ENCODE measurements around the gene TRIM44. TPM values are rescaled to one million over a fixed set of nuclear protein-coding genes. Genes with fewer than 3 reads are reported as not detected.

Gene TRIM44
- total RNA-seq, 4 donors from 2014 or later: 27.4 to 73.4 (median 53.7) TPM

DNA sequence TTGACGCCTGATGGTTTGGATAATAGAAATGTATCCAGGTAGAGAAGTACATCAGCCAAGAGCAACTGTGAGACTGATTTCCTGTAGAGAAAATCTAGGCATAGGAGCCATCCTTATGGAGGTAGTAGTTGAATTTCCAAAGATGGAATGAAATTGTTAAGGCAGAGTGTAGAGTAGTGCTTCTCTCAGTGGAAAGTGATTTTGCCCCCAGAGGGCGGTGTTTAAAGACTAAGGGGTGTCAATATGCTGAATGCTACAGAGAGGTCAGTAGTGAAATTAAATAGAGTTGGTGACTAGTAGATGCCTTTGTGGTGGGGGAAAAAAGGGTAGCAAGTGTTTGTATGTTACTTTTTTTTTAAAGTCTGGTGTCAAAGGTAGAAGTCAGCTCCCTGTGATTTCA lies 54.5 kb downstream of the TRIM44 start:
- H3K4me3 ChIP-seq: no peak overlapping the region
- no peak for DNase-seq (ENCODE audit: extremely low spot score)
- peaks cover 10 to 26% (median 13%) of the 10 kb centered on the region in 4 donors for H3K4me1 ChIP-seq
- intact Hi-C loops (cut with DNase I): no loop called here
- no peaks in the 10 kb centered on the region for H3K27me3 ChIP-seq
- no peak overlapping the region for H3K27ac ChIP-seq (replicated peaks in 1 of 4)
- no peaks in the 10 kb centered on the region for H3K36me3 ChIP-seq
- 96% methylated on average over 2 of the region's 2 CpGs for WGBS
- TF ChIP-seq POLR2A (IDR thresholded peaks at IDR 0.05; ENCODE audit: low read depth): no peak
- TF ChIP-seq, protein P1, sequence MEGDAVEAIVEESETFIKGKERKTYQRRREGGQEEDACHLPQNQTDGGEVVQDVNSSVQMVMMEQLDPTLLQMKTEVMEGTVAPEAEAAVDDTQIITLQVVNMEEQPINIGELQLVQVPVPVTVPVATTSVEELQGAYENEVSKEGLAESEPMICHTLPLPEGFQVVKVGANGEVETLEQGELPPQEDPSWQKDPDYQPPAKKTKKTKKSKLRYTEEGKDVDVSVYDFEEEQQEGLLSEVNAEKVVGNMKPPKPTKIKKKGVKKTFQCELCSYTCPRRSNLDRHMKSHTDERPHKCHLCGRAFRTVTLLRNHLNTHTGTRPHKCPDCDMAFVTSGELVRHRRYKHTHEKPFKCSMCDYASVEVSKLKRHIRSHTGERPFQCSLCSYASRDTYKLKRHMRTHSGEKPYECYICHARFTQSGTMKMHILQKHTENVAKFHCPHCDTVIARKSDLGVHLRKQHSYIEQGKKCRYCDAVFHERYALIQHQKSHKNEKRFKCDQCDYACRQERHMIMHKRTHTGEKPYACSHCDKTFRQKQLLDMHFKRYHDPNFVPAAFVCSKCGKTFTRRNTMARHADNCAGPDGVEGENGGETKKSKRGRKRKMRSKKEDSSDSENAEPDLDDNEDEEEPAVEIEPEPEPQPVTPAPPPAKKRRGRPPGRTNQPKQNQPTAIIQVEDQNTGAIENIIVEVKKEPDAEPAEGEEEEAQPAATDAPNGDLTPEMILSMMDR (IDR thresholded peaks at IDR 0.05): no peak
- TF ChIP-seq EP300 (IDR thresholded peaks at IDR 0.05): no peak
- no peak for TF ChIP-seq POLR2AphosphoS5 (IDR thresholded peaks at IDR 0.05)
- H3K9me3 ChIP-seq: no peaks in the 10 kb centered on the region

DNA sequence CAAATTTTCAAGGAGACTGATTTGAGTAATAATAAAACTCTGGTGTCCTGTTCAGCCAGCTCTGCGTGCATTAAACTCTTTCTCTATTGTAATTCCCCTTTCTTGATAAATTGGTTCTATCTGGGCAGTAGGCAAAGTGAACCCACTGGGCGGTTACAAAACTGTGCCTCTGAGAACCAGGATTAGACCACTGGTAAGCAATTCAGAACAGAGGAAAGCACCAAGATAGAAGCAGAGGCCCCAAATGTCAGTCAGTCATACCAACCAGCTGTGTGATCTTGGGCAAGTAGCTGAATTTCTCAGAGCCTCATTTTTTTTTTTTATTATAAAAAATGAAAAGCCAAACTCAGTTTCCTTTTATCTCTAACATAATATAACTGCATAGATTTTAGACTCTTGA lies 54.9 kb downstream of the TRIM44 start:
- H3K27me3 ChIP-seq: no peaks in the 10 kb centered on the region
- peaks cover 10 to 30% (median 15%) of the 10 kb centered on the region in 4 donors for H3K4me1 ChIP-seq
- no peak overlapping the region for H3K4me3 ChIP-seq
- DNase-seq (ENCODE audit: extremely low spot score): no peak
- no peaks in the 10 kb centered on the region for H3K36me3 ChIP-seq
- TF ChIP-seq, protein P1 (IDR thresholded peaks at IDR 0.05): no peak
- TF ChIP-seq POLR2AphosphoS5 (IDR thresholded peaks at IDR 0.05) (no peak), POLR2A (IDR thresholded peaks at IDR 0.05; ENCODE audit: low read depth) (no peak), EP300 (IDR thresholded peaks at IDR 0.05) (no peak)
- no peaks in the 10 kb centered on the region for H3K9me3 ChIP-seq
- WGBS: 97% methylated on average over 2 of the region's 2 CpGs
- intact Hi-C loops (cut with DNase I): no loop called here
- no peak overlapping the region for H3K27ac ChIP-seq (replicated peaks in 1 of 4)

DNA sequence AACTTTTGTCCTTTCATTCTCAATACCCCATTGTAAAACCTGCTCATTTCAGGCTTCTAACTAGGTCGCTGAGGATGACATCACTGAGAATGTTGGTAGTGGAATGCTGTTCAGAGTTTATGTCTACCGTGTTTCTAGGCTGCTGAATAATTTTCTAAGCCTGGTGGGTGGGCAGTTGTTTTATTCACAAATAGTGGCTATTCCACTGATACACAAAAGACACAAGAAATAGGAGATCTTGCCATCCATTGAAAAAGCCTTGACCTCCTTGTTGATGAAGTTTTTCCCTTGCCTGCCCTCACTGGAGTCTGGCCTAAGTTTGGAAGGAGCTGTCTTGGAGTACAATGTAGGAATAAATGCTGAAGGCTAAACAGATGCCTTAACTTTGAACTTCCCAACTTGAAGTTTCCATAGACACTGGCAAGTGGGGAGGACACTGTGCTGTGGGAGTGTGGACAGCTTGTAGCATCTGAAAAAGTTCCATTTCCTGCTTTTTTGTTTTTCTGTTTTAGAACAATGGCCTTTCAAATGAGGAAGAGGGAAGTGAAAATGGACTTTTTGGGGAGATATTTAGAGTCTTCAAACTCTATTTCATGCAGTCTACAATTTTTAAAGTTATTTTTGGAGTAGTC lies 59.2 kb downstream of the TRIM44 start:
- peaks cover 13 to 48% (median 25%) of the 10 kb centered on the region in 4 donors for H3K4me1 ChIP-seq
- H3K36me3 ChIP-seq: peaks cover 0 to 11% (median 9%) of the 10 kb centered on the region in 4 donors
- peak overlapping the region in 1 of 4 donors; percentile 9 for H3K27ac ChIP-seq (replicated peaks in 1 of 4)
- 54% methylated on average over 2 of the region's 2 CpGs for WGBS
- intact Hi-C loops (cut with DNase I): no loop called here
- no peaks in the 10 kb centered on the region for H3K9me3 ChIP-seq
- TF ChIP-seq, protein P1 (IDR thresholded peaks at IDR 0.05): no peak
- TF ChIP-seq POLR2AphosphoS5 (IDR thresholded peaks at IDR 0.05): no peak
- no peak for TF ChIP-seq POLR2A (IDR thresholded peaks at IDR 0.05; ENCODE audit: low read depth)
- TF ChIP-seq EP300 (IDR thresholded peaks at IDR 0.05): no peak
- H3K27me3 ChIP-seq: no peaks in the 10 kb centered on the region
- no peak overlapping the region for H3K4me3 ChIP-seq
- DNase-seq (ENCODE audit: extremely low spot score): no peak

DNA sequence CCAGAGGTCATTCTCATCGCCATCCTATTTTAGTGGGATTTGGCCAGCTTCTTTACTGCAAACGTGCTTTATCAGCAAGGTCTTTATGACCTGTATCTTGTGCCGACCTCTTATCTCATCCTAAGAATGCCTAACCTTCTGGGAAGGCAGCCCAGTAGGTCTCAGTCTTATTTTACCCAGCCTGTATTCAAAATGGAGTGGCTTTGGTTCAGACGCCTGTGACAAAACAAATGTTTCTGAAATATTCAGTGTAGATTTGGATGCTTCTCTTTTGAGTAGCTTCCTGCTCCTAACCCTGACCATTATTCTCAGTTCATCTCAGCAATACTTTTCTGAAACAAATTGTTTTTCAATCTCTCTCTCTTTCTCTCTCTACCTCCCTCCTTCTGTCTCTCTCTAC lies 60.1 kb downstream of the TRIM44 start:
- H3K27ac ChIP-seq (replicated peaks in 1 of 4): no peak overlapping the region
- 83% methylated on average over 4 of the region's 4 CpGs for WGBS
- no peaks in the 10 kb centered on the region for H3K27me3 ChIP-seq
- H3K36me3 ChIP-seq: peaks cover 0 to 20% (median 14%) of the 10 kb centered on the region in 4 donors
- no peak for DNase-seq (ENCODE audit: extremely low spot score)
- no peaks in the 10 kb centered on the region for H3K9me3 ChIP-seq
- no peak overlapping the region for H3K4me3 ChIP-seq
- intact Hi-C loops (cut with DNase I): no loop called here
- TF ChIP-seq POLR2A (IDR thresholded peaks at IDR 0.05; ENCODE audit: low read depth) (no peak), POLR2AphosphoS5 (IDR thresholded peaks at IDR 0.05) (no peak), EP300 (IDR thresholded peaks at IDR 0.05) (no peak)
- TF ChIP-seq, protein P1 (IDR thresholded peaks at IDR 0.05): no peak
- peaks cover 13 to 48% (median 25%) of the 10 kb centered on the region in 4 donors for H3K4me1 ChIP-seq

DNA sequence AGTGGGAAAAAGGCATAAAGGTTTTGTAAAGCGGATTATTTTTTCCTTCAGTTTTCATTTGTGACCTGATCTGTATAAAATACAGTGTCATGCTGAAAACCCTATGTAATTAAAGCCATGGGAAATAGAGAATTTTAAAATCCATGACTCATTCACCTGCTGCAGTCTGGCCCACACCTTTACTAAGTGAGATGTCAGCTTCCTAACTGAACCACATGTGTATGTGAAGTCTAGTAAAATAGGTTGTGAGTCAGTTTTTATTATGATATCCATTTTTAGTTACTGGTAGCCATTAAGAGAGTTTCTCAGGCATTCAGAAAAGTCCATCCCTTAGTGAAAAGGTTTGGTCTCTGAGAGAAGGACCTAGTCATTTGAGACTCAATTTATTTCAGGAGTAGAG lies 60.9 kb downstream of the TRIM44 start:
- peaks cover 0 to 28% (median 17%) of the 10 kb centered on the region in 4 donors for H3K36me3 ChIP-seq
- H3K4me1 ChIP-seq: peaks cover 13 to 47% (median 25%) of the 10 kb centered on the region in 4 donors
- no peaks in the 10 kb centered on the region for H3K27me3 ChIP-seq
- intact Hi-C loops (cut with DNase I): no loop called here
- H3K27ac ChIP-seq (replicated peaks in 1 of 4): no peak overlapping the region
- no peaks in the 10 kb centered on the region for H3K9me3 ChIP-seq
- 97% methylated on average over 1 of the region's 1 CpG for WGBS
- DNase-seq (ENCODE audit: extremely low spot score): no peak
- TF ChIP-seq EP300 (IDR thresholded peaks at IDR 0.05): no peak
- no peak for TF ChIP-seq POLR2A (IDR thresholded peaks at IDR 0.05; ENCODE audit: low read depth)
- TF ChIP-seq POLR2AphosphoS5 (IDR thresholded peaks at IDR 0.05): no peak
- TF ChIP-seq, protein P1 (IDR thresholded peaks at IDR 0.05): no peak
- H3K4me3 ChIP-seq: no peak overlapping the region
